ENCODE measurements around the gene RBM18. TPM values are rescaled to one million over a fixed set of nuclear protein-coding genes. Genes with fewer than 3 reads are reported as not detected.

The RBM18 gene
- total RNA-seq, 1 experiment from 2014 or later: 14.5 TPM

GRCh38 chr9:122213589-122214413 is 50.8 kb downstream of the RBM18 start:
- no peaks in the 10 kb centered on the region for H3K36me3 ChIP-seq (ENCODE audit: insufficient read depth, low read length)
- no peaks in the 10 kb centered on the region for H3K4me1 ChIP-seq (ENCODE audit: low read length)
- no peaks in the 10 kb centered on the region for H4K20me1 ChIP-seq (ENCODE audit: insufficient read depth, low read depth, low read length)
- no peak overlapping the region for H2AFZ ChIP-seq (ENCODE audit: low read length)
- no peak overlapping the region for H3K9ac ChIP-seq (ENCODE audit: low read length)
- H3K9me3 ChIP-seq (ENCODE audit: low read length): no peaks in the 10 kb centered on the region
- H3K9me2 ChIP-seq (replicated peaks; ENCODE audit: insufficient read depth, low read length): no peaks in the 10 kb centered on the region
- H3K4me2 ChIP-seq (ENCODE audit: low read depth, low read length, poor library complexity, severe bottlenecking): no peak overlapping the region
- H3K4me3 ChIP-seq (ENCODE audit: low read length): no peak overlapping the region
- no peak for DNase-seq
- H3K27ac ChIP-seq (ENCODE audit: low read length): no peak overlapping the region
- H3K27me3 ChIP-seq (ENCODE audit: low read length): no peaks in the 10 kb centered on the region
- no peaks in the 10 kb centered on the region for H3K79me2 ChIP-seq (ENCODE audit: low read length)

DNA sequence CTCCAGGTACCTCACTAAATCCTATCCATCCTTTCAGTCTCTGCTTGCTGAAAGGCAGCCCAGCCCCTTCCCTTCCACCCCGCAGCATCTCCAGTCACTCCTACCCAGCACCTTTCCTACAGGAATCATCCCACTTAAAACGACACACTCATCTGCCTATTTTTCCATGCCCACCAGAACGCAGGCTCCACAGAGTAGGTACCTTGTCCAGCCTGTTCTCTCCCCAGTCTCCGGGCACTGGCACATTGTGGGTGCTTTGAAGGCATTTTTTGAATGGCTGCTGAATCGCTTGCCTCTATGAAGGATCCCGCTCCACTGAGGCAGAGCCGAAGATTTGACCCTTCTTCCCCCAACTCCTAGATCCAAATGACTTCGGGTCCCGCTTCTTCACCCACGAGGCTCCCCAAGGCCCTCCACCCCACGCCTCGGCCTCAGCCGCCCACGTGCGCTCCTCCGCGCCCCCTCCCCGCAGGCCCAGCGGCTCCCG is 51.5 kb downstream of the RBM18 start:
- Histone ChIP-seq H4K20me1 (ENCODE audit: insufficient read depth, low read depth, low read length) (no peaks in the 10 kb centered on the region), H2AFZ (ENCODE audit: low read length) (no peak overlapping the region), H3K4me1 (ENCODE audit: low read length) (no peaks in the 10 kb centered on the region), H3K4me3 (ENCODE audit: low read length) (no peak overlapping the region), H3K27ac (ENCODE audit: low read length) (no peak overlapping the region), H3K27me3 (ENCODE audit: low read length) (no peaks in the 10 kb centered on the region), H3K9me3 (ENCODE audit: low read length) (no peaks in the 10 kb centered on the region), H3K79me2 (ENCODE audit: low read length) (no peaks in the 10 kb centered on the region), H3K9ac (ENCODE audit: low read length) (no peak overlapping the region), H3K4me2 (ENCODE audit: low read depth, low read length, poor library complexity, severe bottlenecking) (no peak overlapping the region), H3K9me2 (replicated peaks; ENCODE audit: insufficient read depth, low read length) (no peaks in the 10 kb centered on the region), H3K36me3 (ENCODE audit: insufficient read depth, low read length) (no peaks in the 10 kb centered on the region)
- DNase-seq: no peak

DNA sequence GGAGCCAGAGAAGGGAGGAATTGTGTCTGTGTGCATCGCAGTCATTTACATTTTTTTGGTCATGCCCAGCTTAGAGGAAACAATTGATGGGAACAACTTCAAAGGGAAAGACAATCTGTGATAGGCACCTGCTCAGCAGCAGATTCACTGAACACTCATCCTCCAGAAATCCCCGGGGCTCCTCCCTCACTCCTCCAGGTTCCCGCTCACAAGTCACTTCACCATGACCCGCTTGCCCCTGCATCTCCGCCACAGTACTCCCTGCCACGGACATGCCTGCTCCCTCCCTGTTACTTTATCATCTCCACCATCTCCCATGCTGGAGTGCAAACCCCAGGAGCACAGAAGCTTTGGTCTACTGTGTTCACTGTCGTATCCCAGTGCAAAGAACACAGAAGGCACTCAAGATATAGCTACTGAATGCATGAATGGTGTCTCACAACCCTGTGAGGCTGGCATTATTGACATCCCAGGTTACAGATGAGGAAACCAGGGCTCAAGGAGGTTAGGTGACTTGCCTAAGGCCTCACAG is 52.1 kb downstream of the RBM18 start:
- Histone ChIP-seq H4K20me1 (ENCODE audit: insufficient read depth, low read depth, low read length) (no peaks in the 10 kb centered on the region), H3K9me3 (ENCODE audit: low read length) (no peaks in the 10 kb centered on the region), H3K79me2 (ENCODE audit: low read length) (no peaks in the 10 kb centered on the region), H3K27ac (ENCODE audit: low read length) (no peak overlapping the region), H3K4me3 (ENCODE audit: low read length) (no peak overlapping the region), H3K9ac (ENCODE audit: low read length) (no peak overlapping the region), H3K9me2 (replicated peaks; ENCODE audit: insufficient read depth, low read length) (no peaks in the 10 kb centered on the region), H2AFZ (ENCODE audit: low read length) (no peak overlapping the region), H3K4me2 (ENCODE audit: low read depth, low read length, poor library complexity, severe bottlenecking) (no peak overlapping the region), H3K4me1 (ENCODE audit: low read length) (no peaks in the 10 kb centered on the region), H3K27me3 (ENCODE audit: low read length) (no peaks in the 10 kb centered on the region), H3K36me3 (ENCODE audit: insufficient read depth, low read length) (no peaks in the 10 kb centered on the region)
- DNase-seq: no peak

DNA sequence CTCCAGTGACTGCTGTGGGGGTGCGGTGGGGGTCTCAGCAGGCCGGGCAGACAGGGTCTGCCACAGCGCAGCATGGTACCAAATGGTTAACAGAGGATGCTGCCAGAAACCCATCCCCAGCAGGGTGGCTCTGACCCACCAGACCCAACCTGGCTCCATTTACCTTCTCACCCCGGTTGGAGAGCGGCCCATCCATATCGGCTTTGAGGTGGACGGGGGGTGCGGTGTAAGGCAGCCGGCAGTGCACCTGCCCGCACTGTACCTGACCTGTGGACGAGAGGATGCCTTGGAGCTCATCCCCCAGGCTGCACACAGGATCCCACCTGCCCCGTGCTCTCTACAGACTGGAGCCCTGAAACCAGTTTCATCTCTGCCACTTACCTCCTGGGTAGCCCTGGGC is 55.2 kb downstream of the RBM18 start:
- no peaks in the 10 kb centered on the region for H3K9me3 ChIP-seq (ENCODE audit: low read length)
- H3K27ac ChIP-seq (ENCODE audit: low read length): no peak overlapping the region
- H3K36me3 ChIP-seq (ENCODE audit: insufficient read depth, low read length): no peaks in the 10 kb centered on the region
- no peaks in the 10 kb centered on the region for H3K9me2 ChIP-seq (replicated peaks; ENCODE audit: insufficient read depth, low read length)
- no peak overlapping the region for H3K4me2 ChIP-seq (ENCODE audit: low read depth, low read length, poor library complexity, severe bottlenecking)
- H3K9ac ChIP-seq (ENCODE audit: low read length): no peak overlapping the region
- no peaks in the 10 kb centered on the region for H4K20me1 ChIP-seq (ENCODE audit: insufficient read depth, low read depth, low read length)
- H3K4me1 ChIP-seq (ENCODE audit: low read length): no peaks in the 10 kb centered on the region
- no peak for DNase-seq
- H3K27me3 ChIP-seq (ENCODE audit: low read length): no peaks in the 10 kb centered on the region
- no peak overlapping the region for H3K4me3 ChIP-seq (ENCODE audit: low read length)
- no peaks in the 10 kb centered on the region for H3K79me2 ChIP-seq (ENCODE audit: low read length)
- no peak overlapping the region for H2AFZ ChIP-seq (ENCODE audit: low read length)

DNA sequence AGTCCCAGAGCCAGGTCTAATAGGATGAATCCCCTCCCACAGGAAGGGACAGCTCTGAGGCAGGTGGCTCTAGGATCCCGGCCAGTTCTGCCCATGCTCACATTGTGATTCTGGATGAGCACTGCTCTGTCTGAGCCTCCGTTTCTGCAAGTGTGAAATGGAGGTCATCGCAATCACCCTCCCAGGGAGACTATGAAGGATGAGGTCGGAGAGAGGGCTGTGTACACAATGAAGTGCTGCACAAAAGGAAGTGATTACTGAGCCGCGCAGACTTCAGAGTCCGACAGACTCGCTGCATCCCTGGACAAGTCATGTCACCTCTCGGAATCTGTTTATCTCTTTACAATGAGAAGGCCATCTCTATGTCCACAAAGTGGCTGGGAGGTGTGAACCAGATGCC is 57.5 kb downstream of the RBM18 start:
- Histone ChIP-seq H3K27ac (ENCODE audit: low read length) (no peak overlapping the region), H3K9ac (ENCODE audit: low read length) (no peak overlapping the region), H3K9me2 (replicated peaks; ENCODE audit: insufficient read depth, low read length) (no peaks in the 10 kb centered on the region), H3K36me3 (ENCODE audit: insufficient read depth, low read length) (no peaks in the 10 kb centered on the region), H3K27me3 (ENCODE audit: low read length) (no peaks in the 10 kb centered on the region), H3K79me2 (ENCODE audit: low read length) (no peaks in the 10 kb centered on the region), H2AFZ (ENCODE audit: low read length) (no peak overlapping the region), H3K4me2 (ENCODE audit: low read depth, low read length, poor library complexity, severe bottlenecking) (no peak overlapping the region), H3K9me3 (ENCODE audit: low read length) (no peaks in the 10 kb centered on the region), H3K4me1 (ENCODE audit: low read length) (no peaks in the 10 kb centered on the region), H4K20me1 (ENCODE audit: insufficient read depth, low read depth, low read length) (no peaks in the 10 kb centered on the region), H3K4me3 (ENCODE audit: low read length) (no peak overlapping the region)
- no peak for DNase-seq

DNA sequence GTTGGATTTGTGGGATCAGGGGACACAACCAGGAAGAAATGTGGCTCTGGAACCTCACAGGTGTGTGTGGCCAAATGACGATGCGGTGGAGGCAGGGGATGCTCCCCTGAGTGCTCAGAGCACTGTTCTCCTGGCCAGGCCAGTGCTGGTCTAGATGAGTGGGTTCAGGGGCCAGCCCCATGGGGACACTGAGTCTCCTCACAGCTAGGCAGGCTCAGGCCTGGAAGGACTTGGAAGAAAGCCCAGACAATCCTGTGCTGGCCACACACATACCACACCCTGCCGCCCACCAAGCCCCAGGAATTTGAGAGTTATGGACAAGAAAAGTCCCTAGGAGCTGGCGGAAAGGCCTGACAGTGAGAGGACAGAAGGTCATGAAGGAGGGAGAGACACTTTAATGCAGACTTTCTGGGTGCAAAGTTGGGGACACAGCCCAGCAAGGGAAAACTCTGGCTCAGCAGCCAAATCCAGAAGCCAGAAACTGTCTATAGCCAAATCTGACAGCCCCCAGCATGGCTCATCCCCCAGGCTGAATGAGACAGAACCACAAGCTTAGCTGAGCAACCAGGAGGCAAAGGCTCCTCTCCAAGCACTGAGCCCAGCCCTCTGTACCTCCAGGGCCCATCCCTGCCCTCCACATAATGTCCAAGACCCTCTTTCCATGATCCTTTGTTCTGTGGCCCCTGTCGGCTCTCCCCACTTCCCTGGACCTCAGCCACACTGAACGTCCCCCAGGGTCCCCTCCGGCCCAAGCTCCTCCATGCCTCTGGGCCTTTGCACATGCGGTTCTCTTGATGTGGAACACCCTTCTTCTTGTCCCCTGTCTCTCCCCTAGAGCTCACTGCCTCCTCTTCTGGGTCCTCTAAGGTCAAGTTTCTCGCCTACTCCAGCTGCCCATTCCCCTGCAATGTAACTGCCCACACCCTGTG is 58.3 kb downstream of the RBM18 start:
- Histone ChIP-seq H3K4me3 (ENCODE audit: low read length) (no peak overlapping the region), H3K9me2 (replicated peaks; ENCODE audit: insufficient read depth, low read length) (no peaks in the 10 kb centered on the region), H3K4me2 (ENCODE audit: low read depth, low read length, poor library complexity, severe bottlenecking) (no peak overlapping the region), H3K36me3 (ENCODE audit: insufficient read depth, low read length) (no peaks in the 10 kb centered on the region), H2AFZ (ENCODE audit: low read length) (no peak overlapping the region), H3K79me2 (ENCODE audit: low read length) (no peaks in the 10 kb centered on the region), H3K4me1 (ENCODE audit: low read length) (no peaks in the 10 kb centered on the region), H3K9me3 (ENCODE audit: low read length) (no peaks in the 10 kb centered on the region), H3K27ac (ENCODE audit: low read length) (no peak overlapping the region), H3K27me3 (ENCODE audit: low read length) (no peaks in the 10 kb centered on the region), H4K20me1 (ENCODE audit: insufficient read depth, low read depth, low read length) (no peaks in the 10 kb centered on the region), H3K9ac (ENCODE audit: low read length) (no peak overlapping the region)
- no peak for DNase-seq

DNA sequence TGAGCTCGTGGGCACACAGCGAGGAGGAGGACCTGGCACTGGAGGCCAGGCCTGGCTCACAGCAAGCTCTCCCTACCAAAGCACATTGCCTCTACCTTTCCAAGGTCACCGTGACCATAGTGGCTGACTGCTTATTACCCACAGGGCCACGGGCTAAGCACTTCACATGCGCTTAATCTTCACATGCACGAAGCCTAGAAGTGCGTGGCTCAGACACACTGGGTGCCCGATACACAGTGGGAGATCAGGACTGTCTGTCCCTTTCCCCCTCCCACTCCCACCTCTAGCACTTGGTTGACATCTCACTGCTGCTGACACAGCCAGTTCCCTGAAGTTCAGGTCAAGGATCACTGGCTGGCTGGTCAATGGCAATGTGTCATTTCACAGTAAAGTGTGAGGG is 59.5 kb downstream of the RBM18 start:
- no peaks in the 10 kb centered on the region for H3K9me3 ChIP-seq (ENCODE audit: low read length)
- no peak overlapping the region for H3K4me3 ChIP-seq (ENCODE audit: low read length)
- no peaks in the 10 kb centered on the region for H3K9me2 ChIP-seq (replicated peaks; ENCODE audit: insufficient read depth, low read length)
- H3K4me2 ChIP-seq (ENCODE audit: low read depth, low read length, poor library complexity, severe bottlenecking): no peak overlapping the region
- no peaks in the 10 kb centered on the region for H3K4me1 ChIP-seq (ENCODE audit: low read length)
- H3K36me3 ChIP-seq (ENCODE audit: insufficient read depth, low read length): no peaks in the 10 kb centered on the region
- no peaks in the 10 kb centered on the region for H4K20me1 ChIP-seq (ENCODE audit: insufficient read depth, low read depth, low read length)
- no peak overlapping the region for H3K27ac ChIP-seq (ENCODE audit: low read length)
- no peaks in the 10 kb centered on the region for H3K27me3 ChIP-seq (ENCODE audit: low read length)
- no peaks in the 10 kb centered on the region for H3K79me2 ChIP-seq (ENCODE audit: low read length)
- H3K9ac ChIP-seq (ENCODE audit: low read length): no peak overlapping the region
- DNase-seq: no peak
- H2AFZ ChIP-seq (ENCODE audit: low read length): no peak overlapping the region

DNA sequence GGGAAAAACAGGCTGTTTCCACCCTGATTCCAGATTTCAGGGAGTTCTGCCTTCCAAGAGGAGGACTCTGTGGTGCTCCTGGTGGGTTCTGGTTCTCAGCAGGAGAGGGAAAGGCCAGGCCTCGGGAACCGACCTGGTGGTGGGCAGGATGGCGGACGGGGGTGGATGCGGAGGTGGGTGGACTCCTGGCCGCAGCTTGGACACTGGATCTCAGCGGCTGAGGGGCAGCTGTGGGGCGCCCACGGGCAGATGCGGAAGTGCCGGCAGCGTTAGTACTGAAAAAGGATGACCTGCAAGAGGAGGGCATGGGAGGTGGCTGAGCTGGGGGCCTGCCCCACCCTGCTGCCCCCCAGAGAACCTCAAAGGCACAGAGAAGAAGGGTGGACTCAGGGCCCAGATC is 60.1 kb downstream of the RBM18 start:
- Histone ChIP-seq H3K27ac (ENCODE audit: low read length) (no peak overlapping the region), H3K4me2 (ENCODE audit: low read depth, low read length, poor library complexity, severe bottlenecking) (no peak overlapping the region), H3K4me1 (ENCODE audit: low read length) (no peaks in the 10 kb centered on the region), H3K36me3 (ENCODE audit: insufficient read depth, low read length) (no peaks in the 10 kb centered on the region), H3K79me2 (ENCODE audit: low read length) (no peaks in the 10 kb centered on the region), H3K9me3 (ENCODE audit: low read length) (no peaks in the 10 kb centered on the region), H3K4me3 (ENCODE audit: low read length) (no peak overlapping the region), H2AFZ (ENCODE audit: low read length) (no peak overlapping the region), H3K9me2 (replicated peaks; ENCODE audit: insufficient read depth, low read length) (no peaks in the 10 kb centered on the region), H3K27me3 (ENCODE audit: low read length) (no peaks in the 10 kb centered on the region), H4K20me1 (ENCODE audit: insufficient read depth, low read depth, low read length) (no peaks in the 10 kb centered on the region), H3K9ac (ENCODE audit: low read length) (no peak overlapping the region)
- DNase-seq: no peak

All from Karpas-422 (cell line).